GM18867 (cell line): Measurements from ENCODE around the gene CRTC3.
"Not testable (repeated sequence)": the region's sequence is repeated elsewhere in the genome, so short reads cannot be mapped to it uniquely, and the experiment has no call there.

ENCODE experiments used
- ATAC-seq: cut with Tn5 transposase; IDR thresholded peaks from one replicate; pipeline ENCODE4 v1.9.1; 2021; ENCODE audit warnings: mild to moderate bottlenecking, moderate library complexity; ENCODE audit not compliant: unreplicated experiment

CRTC3 gene

DNA sequence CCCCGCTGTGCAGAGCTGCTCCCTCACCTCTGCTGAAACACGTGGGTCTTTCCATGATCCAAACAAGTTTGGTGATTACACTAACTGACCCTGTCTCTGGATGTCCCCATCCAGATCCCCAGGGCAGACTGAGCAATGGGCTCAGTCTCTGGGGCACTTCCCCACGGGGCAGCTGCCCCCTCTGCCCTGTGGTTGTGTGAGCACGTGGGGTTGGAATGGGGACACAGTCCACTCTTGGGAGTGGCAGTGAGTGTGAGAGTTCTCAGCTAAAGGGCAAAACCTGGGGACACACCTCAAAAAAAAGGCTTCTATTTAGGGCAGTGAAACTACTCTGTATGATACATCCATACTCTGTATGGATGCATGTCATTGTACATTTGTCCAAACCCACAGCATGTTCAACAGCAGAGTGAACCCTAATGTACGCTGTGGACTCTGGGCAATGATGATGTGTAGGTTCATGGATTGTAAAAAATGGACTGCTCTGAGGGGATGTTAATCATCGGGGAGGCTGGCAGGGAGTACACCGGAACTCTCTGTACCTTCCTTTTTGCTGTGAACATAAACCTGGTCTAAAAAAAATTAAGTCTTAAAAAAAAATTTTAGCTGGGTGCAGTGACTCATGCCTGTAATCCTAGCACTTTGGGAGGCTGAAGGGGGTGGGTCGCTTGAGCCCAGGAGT, 137.5 kb downstream of the CRTC3 start:
- ATAC-seq = no peak

DNA sequence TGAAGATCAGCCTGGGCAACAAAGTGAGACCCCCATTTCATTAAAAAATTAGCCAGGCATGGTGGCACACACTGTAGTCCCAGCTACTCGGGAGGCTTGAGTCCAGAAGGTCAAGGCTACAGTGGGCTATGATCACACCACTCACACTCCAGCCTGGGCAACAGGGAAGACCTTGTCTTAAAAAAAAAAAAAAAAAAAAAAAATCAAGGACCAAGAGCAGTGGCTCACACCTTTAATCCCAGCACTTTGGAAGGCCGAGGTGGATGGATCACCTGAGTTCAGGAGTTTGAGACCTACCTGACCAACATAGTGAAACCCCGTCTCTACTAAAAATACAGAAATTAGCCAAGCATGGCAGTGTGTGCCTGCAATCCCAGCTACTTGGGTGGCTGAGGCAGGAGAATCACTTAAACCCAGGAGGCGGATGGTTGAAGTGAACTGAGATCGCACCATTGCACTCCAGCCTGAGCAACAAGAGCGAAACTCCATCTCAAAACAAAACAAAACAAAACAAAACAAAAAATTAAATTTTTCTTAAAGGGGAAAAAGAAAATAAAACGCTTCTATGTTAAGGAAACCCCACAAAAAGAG, 138.1 kb downstream of the CRTC3 start:
- ATAC-seq = not testable (repeated sequence)

DNA sequence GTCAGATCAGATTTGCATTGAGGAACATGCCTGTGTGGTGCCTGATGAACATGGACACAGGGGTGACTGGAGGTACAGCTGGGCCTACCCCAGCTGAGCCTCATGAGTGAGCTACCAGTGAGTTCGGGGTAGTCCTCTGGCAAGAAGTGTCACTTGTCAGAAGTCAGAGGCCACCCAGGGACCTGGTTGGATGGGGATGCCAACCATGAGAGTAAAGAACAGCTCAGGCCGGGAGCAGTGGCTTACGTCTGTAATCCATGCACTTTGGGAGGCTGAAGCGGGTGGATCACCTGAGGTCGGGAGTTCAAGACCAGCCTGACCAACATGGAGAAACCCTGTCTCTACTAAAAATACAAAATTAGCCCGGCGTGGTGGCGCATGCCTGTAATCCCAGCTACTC, 140.9 kb downstream of the CRTC3 start:
- ATAC-seq = not testable (repeated sequence)

DNA sequence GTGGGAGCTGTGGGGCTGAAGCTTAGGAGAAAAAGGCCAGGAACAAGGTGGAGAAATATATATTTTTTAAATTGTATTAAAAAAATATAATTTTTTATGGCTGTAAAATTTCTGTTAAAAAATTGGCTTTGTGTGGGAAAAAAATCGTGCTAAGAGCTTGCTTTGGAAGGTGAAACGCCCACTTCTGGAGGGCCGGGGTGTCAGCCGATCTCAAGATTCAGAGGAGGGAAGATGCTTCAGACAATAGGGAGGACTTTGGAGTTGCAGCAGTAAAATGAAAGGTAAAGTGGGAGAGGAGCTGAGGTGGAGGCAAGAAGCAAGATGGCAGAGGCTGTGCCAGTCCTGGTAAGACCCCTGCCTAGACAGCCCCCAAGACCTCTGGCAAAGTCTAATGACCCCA, 141.5 kb downstream of the CRTC3 start:
- no peak for ATAC-seq

DNA sequence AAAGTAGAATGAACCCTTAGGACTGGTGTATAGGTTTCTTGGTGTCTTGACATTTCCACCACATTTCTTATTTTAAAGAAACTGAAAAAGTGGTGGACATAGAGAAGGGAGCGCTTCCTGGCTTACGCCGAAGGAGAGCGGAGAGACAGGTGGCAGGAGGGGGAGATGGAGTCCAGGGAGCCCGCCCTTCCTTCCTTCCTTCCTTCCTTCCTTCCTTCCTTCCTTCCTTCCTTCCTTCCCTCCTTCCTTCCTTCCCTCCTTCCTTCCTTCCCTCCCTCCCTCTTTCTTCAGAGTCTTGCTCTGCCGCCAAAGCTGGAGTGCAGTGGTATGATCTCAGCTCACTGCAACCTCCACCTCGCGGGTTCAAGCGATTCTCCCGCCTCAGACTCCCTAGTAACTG, 143.6 kb downstream of the CRTC3 start:
- ATAC-seq = not testable (repeated sequence)

DNA sequence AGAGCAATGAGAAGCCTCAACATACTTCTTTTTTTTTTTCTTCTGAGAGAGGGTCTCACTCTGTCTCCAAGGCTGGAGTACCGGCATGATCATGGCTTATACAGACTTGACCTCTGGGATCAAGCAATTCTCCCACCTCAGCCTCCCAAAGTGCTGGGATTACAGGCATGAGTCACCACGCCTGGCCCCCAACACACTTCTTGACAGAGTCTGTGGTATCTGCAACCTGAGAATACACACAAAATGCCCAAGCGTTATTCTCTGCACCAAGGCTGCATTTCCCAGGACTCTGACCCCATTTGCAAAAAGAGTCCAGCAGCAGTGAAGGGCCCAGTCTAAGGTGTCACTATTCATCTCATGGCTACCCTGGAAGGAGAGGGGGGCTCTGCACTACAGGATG, 144.8 kb downstream of the CRTC3 start:
- no peak for ATAC-seq

DNA sequence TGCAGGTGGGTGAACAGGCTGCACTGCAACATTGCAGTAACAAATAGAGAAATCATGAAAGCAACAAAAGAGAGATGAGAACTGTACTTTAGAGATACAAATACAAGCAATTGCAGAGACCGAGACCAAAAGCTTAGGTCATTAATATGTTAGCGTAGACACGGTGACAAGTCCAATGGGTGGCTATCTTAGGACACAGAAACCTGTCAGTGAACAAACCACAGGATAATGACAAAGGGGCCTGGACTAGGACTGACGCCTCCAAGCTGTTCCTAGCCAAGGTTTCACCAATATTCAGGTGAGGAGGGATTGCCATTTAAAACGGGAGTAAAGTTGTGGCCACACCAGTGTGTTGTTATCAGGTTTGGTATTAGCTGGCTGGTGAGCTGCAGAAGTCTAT, 145.7 kb downstream of the CRTC3 start:
- ATAC-seq = no peak

DNA sequence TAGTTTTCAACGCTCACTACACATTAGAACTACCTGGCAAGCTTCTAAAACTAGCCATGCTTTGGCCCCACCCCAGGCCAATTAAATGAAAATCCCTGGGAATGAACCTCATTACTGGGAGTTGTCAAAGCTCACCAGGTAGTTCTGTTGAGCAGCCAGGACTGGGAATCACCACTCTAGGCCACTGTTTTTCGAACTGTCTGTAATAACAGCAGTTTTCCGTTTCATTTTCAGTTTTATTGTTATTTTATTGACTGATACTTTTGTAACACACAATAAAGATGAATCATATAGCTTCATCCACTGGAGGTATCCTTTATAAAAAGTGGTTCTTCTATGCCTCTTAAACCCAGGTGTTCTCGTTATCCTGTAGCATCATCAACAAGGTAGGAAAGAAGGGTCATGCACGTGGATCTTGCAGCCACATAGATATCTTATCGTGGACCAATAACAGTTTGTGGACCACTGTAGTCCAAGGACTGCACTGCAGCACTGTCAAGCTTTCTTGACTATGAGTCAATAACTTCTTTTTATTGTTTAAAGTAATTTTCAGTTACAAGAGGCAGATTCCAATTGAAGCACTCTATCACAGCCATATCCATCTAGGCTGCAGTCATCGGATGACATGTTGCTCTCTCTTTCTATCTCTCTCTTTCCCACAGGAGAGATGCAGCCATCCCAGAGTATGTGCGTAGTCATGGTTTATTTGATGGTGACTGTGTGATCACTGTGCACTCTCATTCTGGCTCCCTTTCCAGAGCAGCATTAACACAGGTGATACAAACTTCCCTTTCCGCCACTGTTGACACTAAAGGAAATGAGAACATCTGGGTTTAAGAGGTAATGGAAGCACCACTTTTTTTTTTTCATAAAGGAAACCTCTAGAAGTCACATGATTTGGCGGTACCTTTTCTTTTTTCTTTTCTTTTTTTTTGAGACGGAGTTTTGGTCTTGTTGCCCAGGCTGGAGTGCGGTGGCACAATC, 148.4 kb downstream of the CRTC3 start:
- no peak for ATAC-seq

DNA sequence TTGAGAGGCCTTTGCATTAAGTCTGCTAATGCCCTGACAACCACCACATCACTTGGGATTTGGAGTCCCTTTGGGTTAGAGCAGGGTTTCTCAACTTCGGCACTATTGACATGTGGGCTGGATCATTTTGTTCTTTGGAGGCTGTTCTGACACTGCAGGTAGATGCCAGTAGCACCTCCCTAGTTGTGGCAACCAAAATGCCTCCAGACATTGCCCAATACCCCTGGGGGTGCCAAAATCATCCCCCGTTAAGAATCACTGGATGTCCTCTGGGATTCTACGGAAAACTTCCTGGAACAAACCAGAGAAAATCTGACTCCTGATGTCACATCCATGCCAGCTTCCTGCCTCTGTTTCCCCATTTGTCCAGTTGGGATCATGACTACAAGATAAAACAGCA, 150.2 kb downstream of the CRTC3 start:
- ATAC-seq = no peak

DNA sequence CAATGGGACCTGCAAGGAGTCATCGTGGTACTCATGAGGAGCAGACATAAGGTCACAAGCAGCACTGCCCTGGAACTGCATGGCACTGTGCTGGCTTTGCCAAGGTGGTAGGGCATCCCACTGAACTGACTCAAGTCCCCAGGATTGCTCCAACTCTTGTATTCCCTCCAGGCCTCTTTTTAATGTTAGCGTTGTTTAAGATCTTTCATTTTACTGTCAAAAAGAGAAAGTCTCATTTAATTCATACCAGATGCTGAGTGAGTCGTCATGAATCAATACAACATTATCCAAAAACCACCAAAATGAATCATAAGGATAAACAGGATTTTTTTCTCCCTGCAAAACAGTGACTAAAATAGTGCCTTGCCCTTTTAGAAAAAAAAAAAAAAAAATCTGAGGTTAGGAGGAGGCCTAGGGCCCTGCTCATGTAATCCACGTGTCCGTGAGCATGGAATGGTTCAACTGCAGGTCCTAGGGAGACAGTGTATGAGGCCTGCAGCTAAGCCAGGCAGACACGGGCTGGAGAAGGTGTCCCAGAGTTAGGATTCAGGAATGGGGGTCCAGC, 150.7 kb downstream of the CRTC3 start:
- no peak for ATAC-seq

DNA sequence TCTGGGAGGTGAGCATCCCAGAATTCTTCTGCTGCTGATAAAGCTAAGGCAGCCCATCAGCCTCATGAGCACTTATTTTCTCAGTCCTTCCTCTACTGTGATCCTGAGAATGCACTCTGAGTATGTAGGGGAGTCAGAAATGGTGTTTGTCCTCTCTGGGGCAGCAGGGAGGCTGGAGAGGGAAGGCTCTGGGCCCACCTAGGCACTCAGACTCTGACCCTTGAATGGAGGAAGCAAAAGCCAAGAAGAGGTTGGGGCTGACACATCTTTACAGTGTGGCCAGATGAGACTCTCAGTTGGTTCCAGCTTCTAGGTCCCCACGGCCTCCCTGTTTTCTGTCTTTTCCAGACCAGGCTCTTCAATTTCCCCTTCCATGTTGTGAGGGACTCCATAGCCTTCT, 151.3 kb downstream of the CRTC3 start:
- ATAC-seq = no peak

DNA sequence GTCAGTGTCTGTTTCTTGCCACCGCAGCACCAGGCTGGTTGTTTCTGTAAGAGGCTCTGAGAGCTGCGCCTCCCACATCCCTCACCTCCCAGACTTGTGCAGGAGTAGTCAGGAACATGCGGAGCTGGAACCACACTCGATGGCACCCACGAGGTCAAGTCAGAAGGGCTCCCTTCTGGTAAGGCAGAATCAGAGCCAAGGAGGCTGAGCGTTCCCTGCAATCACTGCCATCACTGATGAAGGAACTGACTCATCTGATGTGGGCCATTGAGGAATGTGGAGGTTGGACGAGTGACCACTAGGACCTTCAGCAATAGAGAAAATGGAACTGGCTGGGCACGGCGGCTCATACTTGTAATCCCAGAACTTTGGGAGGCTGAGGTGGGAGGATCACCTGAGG, 151.8 kb downstream of the CRTC3 start:
- no peak for ATAC-seq

DNA sequence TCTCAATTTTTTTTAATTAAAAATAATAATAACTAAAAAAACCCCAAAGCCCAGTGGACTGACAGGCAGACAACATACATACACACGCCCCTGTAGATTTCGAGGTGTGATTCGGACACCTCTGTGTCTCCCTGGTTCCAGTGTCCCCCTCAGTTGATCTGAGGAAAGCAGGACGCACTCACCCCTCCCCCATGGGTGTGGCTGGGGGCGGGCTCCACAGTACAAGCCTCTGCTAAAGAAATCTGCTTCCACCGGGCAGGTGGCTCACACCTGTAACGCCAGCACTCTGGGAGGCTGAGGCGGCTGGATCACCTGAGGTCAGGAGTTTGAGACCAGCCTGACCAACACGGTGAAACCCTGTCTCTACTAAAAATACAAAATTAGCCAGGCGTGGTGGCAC, 153.6 kb downstream of the CRTC3 start:
- no peak for ATAC-seq

DNA sequence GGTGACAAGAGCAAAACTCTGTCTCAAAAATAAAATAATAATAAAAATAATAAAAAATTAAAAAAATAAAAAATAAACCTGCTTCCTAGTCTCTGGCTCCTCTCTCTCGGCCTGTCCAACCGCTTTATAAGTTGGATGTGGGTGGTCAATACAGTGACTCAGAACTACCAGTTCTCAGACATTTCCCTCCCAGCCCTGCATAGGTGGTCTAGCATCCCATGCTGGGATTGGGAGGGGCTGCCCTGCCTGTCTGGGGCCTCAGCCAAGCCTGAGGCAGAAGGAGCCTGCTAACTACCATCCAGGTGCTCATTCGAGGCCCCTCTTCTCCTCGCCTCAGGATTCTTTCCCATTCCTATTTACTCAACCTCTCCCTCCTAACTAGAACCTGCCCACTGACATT, 154.2 kb downstream of the CRTC3 start:
- ATAC-seq = no peak

DNA sequence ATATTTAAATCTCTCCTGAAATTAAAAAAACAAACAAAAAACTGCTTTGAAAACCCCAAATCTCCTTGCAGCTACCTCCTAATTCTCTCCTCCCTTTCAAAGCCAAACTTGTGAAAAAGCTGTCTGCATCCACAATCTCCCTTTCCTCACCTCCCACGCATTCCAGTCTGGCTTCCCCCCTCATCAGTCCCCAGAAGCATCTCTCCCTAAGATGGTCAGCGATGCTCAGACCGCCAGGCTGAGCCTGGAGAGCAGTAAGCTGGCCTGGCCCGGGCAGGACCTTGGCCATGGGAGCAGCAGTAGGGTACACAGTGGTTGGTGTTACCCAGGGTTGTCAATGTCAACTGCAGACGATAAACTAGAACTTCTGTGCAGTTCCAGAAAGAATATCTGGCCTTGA, 154.6 kb downstream of the CRTC3 start:
- no peak for ATAC-seq

DNA sequence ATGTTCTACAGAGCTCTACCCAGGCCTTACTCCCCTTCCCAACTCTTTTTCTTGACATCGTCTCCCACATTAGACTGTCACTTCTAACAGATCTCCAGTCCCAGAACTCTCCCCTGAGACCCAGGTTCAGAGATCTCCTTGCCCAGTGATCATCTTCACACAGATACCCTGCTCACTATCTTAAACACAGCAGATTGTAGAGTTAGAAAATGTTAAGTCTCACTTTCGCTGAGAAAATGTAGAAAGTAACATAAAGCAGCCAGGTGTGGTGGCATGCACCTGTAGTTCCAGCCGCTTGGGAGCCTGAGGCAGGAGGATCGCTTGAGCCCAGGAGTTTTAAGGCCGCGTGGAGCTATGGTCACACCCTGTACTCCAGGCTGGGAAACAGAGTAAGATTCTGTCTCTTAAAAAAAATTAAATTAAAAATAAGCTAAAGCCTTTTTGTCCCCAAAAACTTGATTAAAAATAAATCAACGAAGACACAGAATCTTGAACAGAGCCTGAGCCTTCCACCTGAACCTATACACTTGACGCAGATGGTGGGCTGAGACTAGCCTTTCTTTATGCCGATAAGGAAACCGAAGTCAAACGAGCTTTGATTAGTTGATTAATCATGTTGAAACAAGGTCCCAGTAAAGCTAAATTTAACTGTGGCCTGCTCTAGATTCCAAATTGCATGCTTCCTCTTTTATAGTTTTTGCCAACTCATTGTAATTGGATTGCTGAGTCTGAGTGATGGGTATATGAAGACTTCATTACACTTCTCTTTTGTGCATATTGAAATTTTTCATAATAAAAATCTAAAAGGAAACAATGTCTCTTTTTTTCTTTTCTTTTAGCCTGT, 156.1 kb downstream of the CRTC3 start:
- ATAC-seq = peak; percentile 25

DNA sequence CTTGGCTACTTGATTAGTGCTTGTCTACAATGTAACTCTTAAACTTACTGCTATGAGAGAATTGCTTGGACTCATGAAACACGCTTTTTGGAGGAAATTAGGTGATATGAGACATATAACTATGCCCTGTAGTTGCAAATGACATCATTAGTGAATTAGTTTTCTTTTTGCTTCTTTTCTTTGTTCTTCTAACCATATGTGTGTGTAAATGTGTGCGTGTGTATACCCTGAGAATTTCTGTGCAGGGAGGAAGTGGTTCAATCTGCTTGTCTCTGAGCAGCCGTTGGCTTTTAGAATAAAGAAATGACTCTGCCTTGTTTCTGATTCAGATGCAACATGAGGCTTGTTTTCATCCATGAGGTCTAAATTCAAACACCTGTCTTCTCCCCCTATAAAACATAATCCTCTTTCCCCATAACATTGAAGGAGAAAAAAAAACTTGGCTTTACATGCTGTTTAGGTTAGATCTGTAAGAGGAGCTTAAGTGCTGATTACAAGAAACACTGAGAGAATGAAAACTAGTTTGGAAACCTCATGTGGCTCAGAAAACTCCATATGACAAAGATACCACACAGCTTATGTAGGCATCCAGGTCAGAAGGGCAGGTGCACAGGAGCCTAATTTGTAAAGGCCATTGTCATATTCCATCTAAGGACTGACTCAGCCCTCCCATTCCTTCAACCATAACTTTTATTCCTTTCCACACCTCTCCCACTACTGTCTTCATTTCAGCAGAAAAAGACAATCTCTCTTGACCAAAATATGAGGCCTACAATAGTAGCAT, 156.9 kb downstream of the CRTC3 start:
- ATAC-seq = peak; percentile 74

DNA sequence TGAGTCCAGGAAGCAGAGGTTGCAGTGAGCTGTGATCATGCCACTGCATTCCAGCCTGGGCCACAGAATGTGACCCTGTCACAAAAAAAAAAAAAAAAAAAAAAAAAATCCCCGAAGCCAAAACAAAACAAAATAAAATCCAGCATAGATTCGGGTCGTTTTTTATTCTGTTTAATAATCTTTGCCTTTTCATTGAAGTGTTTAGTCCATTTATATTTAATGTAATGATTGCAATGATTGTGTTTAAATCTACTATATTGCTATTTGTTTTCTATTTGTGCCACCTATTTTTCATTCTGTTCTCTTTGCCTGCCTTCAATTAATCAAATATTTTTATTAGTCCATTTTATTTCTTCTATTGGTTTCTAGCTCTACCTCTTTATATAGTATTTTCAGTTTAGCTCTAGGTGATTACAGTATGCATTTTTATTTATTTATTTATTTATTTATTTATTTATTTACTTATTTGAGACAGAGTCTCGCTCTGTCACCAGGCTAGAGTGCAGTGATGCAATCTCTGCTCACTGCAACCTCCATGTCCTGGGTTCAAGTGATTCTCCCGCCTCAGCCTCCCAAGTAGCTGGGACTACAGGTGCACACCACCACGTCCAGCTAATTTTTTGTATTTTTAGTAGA, 159.7 kb downstream of the CRTC3 start:
- ATAC-seq = not testable (repeated sequence)

DNA sequence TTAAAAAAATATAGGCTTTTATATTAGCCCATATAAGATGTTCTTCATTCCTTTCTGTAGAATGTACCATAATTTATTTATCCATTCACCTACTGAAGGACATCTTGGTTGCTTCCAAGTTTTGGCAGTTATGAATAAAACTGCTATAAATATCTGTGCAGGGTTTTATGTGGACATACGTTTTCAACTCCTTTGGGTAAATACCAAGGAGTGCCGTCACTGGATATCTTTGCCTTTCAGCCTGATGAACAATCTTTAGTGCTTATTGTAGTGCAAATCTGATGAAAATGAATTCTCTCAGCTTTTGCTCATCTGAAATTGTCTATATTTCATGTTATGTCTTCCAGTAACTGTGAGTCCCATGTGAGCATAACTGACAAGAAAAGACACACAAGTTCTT, 160.9 kb downstream of the CRTC3 start:
- ATAC-seq = no peak
